ENCODE results near the gene SLC22A23. TPM values are rescaled to one million over a fixed set of nuclear protein-coding genes. Genes with fewer than 3 reads are reported as not detected.

SLC22A23 gene
- total RNA-seq, 1 experiment from 2014 or later, result 6.8 TPM

DNA sequence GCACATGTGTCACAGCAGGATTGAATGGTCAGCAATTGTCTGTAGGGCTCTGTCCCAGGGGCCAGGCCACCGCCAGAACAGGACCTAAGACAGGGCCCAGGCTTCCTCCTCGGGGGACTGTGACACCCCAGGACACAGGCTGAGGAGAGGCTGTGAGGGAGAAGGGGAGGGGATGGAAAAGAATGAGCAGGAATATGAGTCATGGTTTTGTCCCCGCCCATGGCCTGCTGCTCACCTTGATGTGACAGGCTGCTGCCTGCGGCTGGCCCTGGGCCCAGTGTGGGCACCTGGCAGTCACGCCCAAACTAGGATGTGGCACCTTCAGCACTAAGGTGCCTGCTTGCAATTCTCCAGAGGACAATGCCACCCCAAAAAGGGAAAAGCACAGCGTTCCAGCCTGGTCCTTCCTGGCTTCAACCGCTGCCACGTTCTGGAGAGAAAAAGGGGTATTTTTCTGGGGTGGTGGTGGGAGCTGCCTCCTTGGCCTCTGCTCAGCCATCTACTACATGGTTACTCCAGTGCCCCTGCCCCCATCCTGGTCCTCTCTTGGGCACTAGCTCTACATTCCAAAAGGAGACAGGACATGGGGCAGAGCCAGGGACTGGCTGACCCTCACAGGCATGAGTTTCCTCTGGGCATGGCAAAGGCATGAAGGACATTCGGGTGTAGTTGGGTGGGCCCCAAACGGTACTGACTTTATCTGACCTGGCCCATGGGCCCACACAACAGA is 93.4 kb downstream of the SLC22A23 start:
- Mint-ChIP-seq H3K36me3 (ENCODE audit: insufficient read depth in 1 of 3, low read depth in 3 of 3) (peaks cover 0 to 19% (median 5%) of the 10 kb centered on the region in 3 experiments; a peak in 5 of 7 replicates), H3K4me3 (no peak overlapping the region), H3K9me3 (no peaks in the 10 kb centered on the region), H3K4me1 (peaks cover 22 to 27% of the 10 kb centered on the region in 2 experiments), H3K27me3 (ENCODE audit: low read depth) (no peaks in the 10 kb centered on the region), H3K27ac (peak overlapping the region in 1 of 3 experiments; percentile 60; a peak in 3 of 7 replicates)
- H4K20me1 ChIP-seq (ENCODE audit: control insufficient read depth, insufficient read depth, insufficient read length), result no peaks in the 10 kb centered on the region
- no peak overlapping the region for H2BK20ac ChIP-seq (ENCODE audit: low read depth, low read length, poor library complexity, severe bottlenecking)
- H2BK15ac ChIP-seq (ENCODE audit: low read depth, low read length), result no peak overlapping the region
- H3T11ph ChIP-seq (ENCODE audit: low read length), result no peak overlapping the region
- no peak overlapping the region for H3K56ac ChIP-seq (ENCODE audit: insufficient read length, low read depth, low read length)
- H3K79me1 ChIP-seq (ENCODE audit: insufficient read depth, low read depth, low read length, poor library complexity, severe bottlenecking), result no peaks in the 10 kb centered on the region
- no peak overlapping the region for H3K23ac ChIP-seq (ENCODE audit: insufficient read length, low read depth, low read length)
- no peak for DNase-seq
- H3K9me3 ChIP-seq (ENCODE audit: control insufficient read depth, low read depth, low read length), result no peaks in the 10 kb centered on the region
- H2BK12ac ChIP-seq (ENCODE audit: insufficient read length, low read depth, low read length), result no peak overlapping the region
- H3K18ac ChIP-seq (ENCODE audit: insufficient read length, low read depth, low read length), result no peak overlapping the region
- H3K27me3 ChIP-seq (ENCODE audit: insufficient read depth, low read length), result no peaks in the 10 kb centered on the region
- H3K27ac ChIP-seq (ENCODE audit: insufficient read length, low read depth, low read length), result no peak overlapping the region
- H4K8ac ChIP-seq (replicated peaks; ENCODE audit: insufficient read length, low read depth, low read length), result no peak overlapping the region
- H2BK120ac ChIP-seq (ENCODE audit: low read depth, low read length, poor library complexity, severe bottlenecking), result no peak overlapping the region
- H3K4ac ChIP-seq (ENCODE audit: low read depth, low read length), result no peak overlapping the region
- no peak overlapping the region for H2AK5ac ChIP-seq (ENCODE audit: insufficient read length, low read length)
- H4K5ac ChIP-seq (ENCODE audit: insufficient read length, low read depth, low read length), result no peak overlapping the region
- H3K14ac ChIP-seq (ENCODE audit: insufficient read depth, low read length), result no peak overlapping the region; the same call in 1 of the 2 replicates
- H4K91ac ChIP-seq (ENCODE audit: insufficient read length, low read depth, low read length), result no peak overlapping the region
- no CpG with 5 or more reads among the region's 10 CpGs for WGBS (ENCODE audit: extremely low coverage, insufficient read length, low lambda C conversion rate)
- H2BK5ac ChIP-seq (ENCODE audit: insufficient read length, low read length), result no peak overlapping the region
- peaks cover 2% of the 10 kb centered on the region; the same call in 1 of the 2 replicates for H3K79me2 ChIP-seq (ENCODE audit: insufficient read depth, low read length)
- no peak overlapping the region for H3K4me2 ChIP-seq (ENCODE audit: insufficient read depth, insufficient read length, low read length)
- H3K4me1 ChIP-seq (ENCODE audit: insufficient read depth, low read length), result peaks cover 4% of the 10 kb centered on the region; the same call in 1 of the 2 replicates
- no peaks in the 10 kb centered on the region for H3K23me2 ChIP-seq (ENCODE audit: insufficient read length, low read depth, low read length, poor library complexity, severe bottlenecking)
- H3K9ac ChIP-seq (ENCODE audit: extremely low read depth, insufficient read length, low read length), result no peak overlapping the region
- TF ChIP-seq, protein P1, sequence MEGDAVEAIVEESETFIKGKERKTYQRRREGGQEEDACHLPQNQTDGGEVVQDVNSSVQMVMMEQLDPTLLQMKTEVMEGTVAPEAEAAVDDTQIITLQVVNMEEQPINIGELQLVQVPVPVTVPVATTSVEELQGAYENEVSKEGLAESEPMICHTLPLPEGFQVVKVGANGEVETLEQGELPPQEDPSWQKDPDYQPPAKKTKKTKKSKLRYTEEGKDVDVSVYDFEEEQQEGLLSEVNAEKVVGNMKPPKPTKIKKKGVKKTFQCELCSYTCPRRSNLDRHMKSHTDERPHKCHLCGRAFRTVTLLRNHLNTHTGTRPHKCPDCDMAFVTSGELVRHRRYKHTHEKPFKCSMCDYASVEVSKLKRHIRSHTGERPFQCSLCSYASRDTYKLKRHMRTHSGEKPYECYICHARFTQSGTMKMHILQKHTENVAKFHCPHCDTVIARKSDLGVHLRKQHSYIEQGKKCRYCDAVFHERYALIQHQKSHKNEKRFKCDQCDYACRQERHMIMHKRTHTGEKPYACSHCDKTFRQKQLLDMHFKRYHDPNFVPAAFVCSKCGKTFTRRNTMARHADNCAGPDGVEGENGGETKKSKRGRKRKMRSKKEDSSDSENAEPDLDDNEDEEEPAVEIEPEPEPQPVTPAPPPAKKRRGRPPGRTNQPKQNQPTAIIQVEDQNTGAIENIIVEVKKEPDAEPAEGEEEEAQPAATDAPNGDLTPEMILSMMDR (conservative IDR thresholded peaks at IDR 0.05), result no peak
- no peak overlapping the region for H2AFZ ChIP-seq (ENCODE audit: low read length)
